Measurements from ENCODE around the gene AIP. TPM values are rescaled to one million over a fixed set of nuclear protein-coding genes. Genes with fewer than 3 reads are reported as not detected.

Gene AIP
- total RNA-seq, 1 donor from 2014 or later: 47.6 TPM

GRCh38 chr11:67501854-67502253 is 19.0 kb downstream of the AIP start:
- DNase-seq (ENCODE audit: extremely low spot score, unreplicated experiment): no peak
- Mint-ChIP-seq H3K9me3 (no peaks in the 10 kb centered on the region), H3K4me1 (ENCODE audit: unreplicated experiment) (peaks cover 18% of the 10 kb centered on the region), H3K36me3 (peaks cover 8% of the 10 kb centered on the region), H3K4me3 (no peak overlapping the region), H3K27ac (no peak overlapping the region), H3K27me3 (peaks cover 5% of the 10 kb centered on the region)
- no peak for TF ChIP-seq CTCF (conservative IDR thresholded peaks at IDR 0.05)

GRCh38 chr11:67502328-67502979 is 19.6 kb downstream of the AIP start:
- Mint-ChIP-seq H3K27ac (peak overlapping the region; percentile 64), H3K4me3 (peak overlapping the region; percentile 81), H3K27me3 (peaks cover 5% of the 10 kb centered on the region), H3K36me3 (peaks cover 8% of the 10 kb centered on the region), H3K9me3 (no peaks in the 10 kb centered on the region), H3K4me1 (ENCODE audit: unreplicated experiment) (peaks cover 22% of the 10 kb centered on the region)
- DNase-seq (ENCODE audit: extremely low spot score, unreplicated experiment): no peak
- TF ChIP-seq CTCF (conservative IDR thresholded peaks at IDR 0.05): no peak

GRCh38 chr11:67503119-67504004 is 20.5 kb downstream of the AIP start:
- Mint-ChIP-seq H3K4me1 (ENCODE audit: unreplicated experiment) (peaks cover 22% of the 10 kb centered on the region), H3K27ac (peak overlapping the region; percentile 64), H3K4me3 (peak overlapping the region; percentile 81), H3K27me3 (peaks cover 5% of the 10 kb centered on the region), H3K36me3 (peaks cover 8% of the 10 kb centered on the region), H3K9me3 (no peaks in the 10 kb centered on the region)
- TF ChIP-seq CTCF (conservative IDR thresholded peaks at IDR 0.05): no peak
- peak; percentile 60 for DNase-seq (ENCODE audit: extremely low spot score, unreplicated experiment)

- Mint-ChIP-seq H3K27me3 (peaks cover 5% of the 10 kb centered on the region), H3K27ac (peak overlapping the region; percentile 72), H3K36me3 (peaks cover 8% of the 10 kb centered on the region), H3K4me3 (peak overlapping the region; percentile 88), H3K9me3 (no peaks in the 10 kb centered on the region), H3K4me1 (ENCODE audit: unreplicated experiment) (peaks cover 27% of the 10 kb centered on the region)
- no peak for TF ChIP-seq CTCF (conservative IDR thresholded peaks at IDR 0.05)
- DNase-seq (ENCODE audit: extremely low spot score, unreplicated experiment): no peak
These were observed 21.5 kb downstream of the AIP start for GRCh38 chr11:67504005-67504949.

- Mint-ChIP-seq H3K27me3 (peaks cover 8% of the 10 kb centered on the region), H3K36me3 (peaks cover 8% of the 10 kb centered on the region), H3K9me3 (no peaks in the 10 kb centered on the region), H3K4me3 (peak within 1 kb of the TSS; percentile 93), H3K4me1 (ENCODE audit: unreplicated experiment) (peaks cover 28% of the 10 kb centered on the region), H3K27ac (peak within 1 kb of the TSS; percentile 98)
- DNase-seq (ENCODE audit: extremely low spot score, unreplicated experiment): no peak
- TF ChIP-seq CTCF (conservative IDR thresholded peaks at IDR 0.05): no peak
These were observed 22.2 kb downstream of the AIP start, which contains the start of gene PITPNM1 for GRCh38 chr11:67504950-67505581. Gene PITPNM1, minus strand, starts transcription at chr11:67505363. Its CDS starts 1,183 bp downstream, at chr11:67504180.
